Calu3 (cell line): Measurements from ENCODE around the gene IL13RA1. TPM values are rescaled to one million over a fixed set of nuclear protein-coding genes. Genes with fewer than 3 reads are reported as not detected.
"Not testable (repeated sequence)": the region's sequence is repeated elsewhere in the genome, so short reads cannot be mapped to it uniquely, and the experiment has no call there.

Source experiments
- BruUV-seq: library from RNA; stranded (reverse); fragments of 400-500 nt; replicated peaks from 2 replicates; lab custom pipeline; 2021; lab: Mats Ljungman, UMichigan
- CTCF ChIA-PET: fragments of 300-600 bp; sonication (Branson Sonifier 250); formaldehyde crosslinking; loops from one replicate; lab custom pipeline; 2022; ENCODE audit warnings: antibody characterized with exemption; lab: Charles Lee
- DNase-seq: peaks from one replicate; pipeline ENCODE4 v3.0.0; 2022
- H3K27ac Mint-ChIP-seq: one replicate; pipeline ENCODE4 v1.8.0; 2022; ENCODE audit warnings: mixed read lengths; ENCODE audit not compliant: unreplicated experiment
- H3K27me3 Mint-ChIP-seq: one replicate; pipeline ENCODE4 v1.8.0; 2022; ENCODE audit warnings: mixed read lengths; ENCODE audit not compliant: unreplicated experiment
- H3K36me3 Mint-ChIP-seq: one replicate; pipeline ENCODE4 v1.8.0; 2022; ENCODE audit warnings: mild to moderate bottlenecking, moderate library complexity, mixed read lengths; ENCODE audit not compliant: insufficient read depth, unreplicated experiment
- H3K4me1 Mint-ChIP-seq: one replicate; pipeline ENCODE4 v1.8.0; 2022; ENCODE audit warnings: mild to moderate bottlenecking, low read depth, mixed read lengths; ENCODE audit not compliant: unreplicated experiment
- H3K4me3 Mint-ChIP-seq: one replicate; pipeline ENCODE4 v1.8.0; 2022; ENCODE audit warnings: mild to moderate bottlenecking, low read depth, moderate library complexity, mixed read lengths; ENCODE audit not compliant: unreplicated experiment
- H3K9me3 Mint-ChIP-seq: one replicate; pipeline ENCODE4 v1.8.0; 2022; ENCODE audit warnings: low read depth, mixed read lengths; ENCODE audit not compliant: unreplicated experiment
- CTCF ChIP-seq: fragments of 200-600 bp; IDR thresholded peaks from one replicate; pipeline ENCODE4 v1.8.0; 2022; ENCODE audit warnings: antibody characterized with exemption; ENCODE audit not compliant: unreplicated experiment
- intact Hi-C: fragments of 100-400 bp; cut with micrococcal nuclease; formaldehyde crosslinking; loops from one replicate; pipeline ENCODE4 v1.10.0; 2022; ENCODE audit not compliant: unreplicated experiment
- total RNA-seq: library from RNA; stranded (reverse); gene quantifications from 2 replicates; pipeline ENCODE4 v1.2.3, GENCODE V29; 2022

Gene IL13RA1
- total RNA-seq, 1 experiment from 2014 or later, result 67.8 TPM

GRCh38 chrX:118802857-118803256 is 75.5 kb downstream of the IL13RA1 start:
- no peaks in the 10 kb centered on the region for H3K36me3 Mint-ChIP-seq

GRCh38 chrX:118807151-118808017 is 80.0 kb downstream of the IL13RA1 start:
- no TSS peak for BruUV-seq
- intact Hi-C loops, result loop anchor here (1.0 to 10.0 kb wide), 5 partner anchors 45 to 353 kb away; no protein-coding TSS in a partner anchor
- no peaks in the 10 kb centered on the region for H3K9me3 Mint-ChIP-seq

More at GRCh38 chrX:118802857-118803256, 75.5 kb downstream of the IL13RA1 start:
- CTCF ChIA-PET, result no interaction called here
- Mint-ChIP-seq H3K27me3 (no peaks in the 10 kb centered on the region), H3K27ac (no peak overlapping the region), H3K4me1 (no peaks in the 10 kb centered on the region), H3K9me3 (no peaks in the 10 kb centered on the region), H3K4me3 (no peak overlapping the region)
- BruUV-seq, result no TSS peak
- DNase-seq, result no peak
- TF ChIP-seq CTCF, result no peak
- intact Hi-C loops, result loop anchor here (10.0 kb wide), 1 partner anchor 348 kb away; no protein-coding TSS in a partner anchor

GRCh38 chrX:118817257-118817656 is 89.9 kb downstream of the IL13RA1 start:
- intact Hi-C loops, BruUV-seq, H3K27me3 Mint-ChIP-seq: not testable (repeated sequence)

More at GRCh38 chrX:118807151-118808017, 80.0 kb downstream of the IL13RA1 start:
- Mint-ChIP-seq H3K4me3 (no peak overlapping the region), H3K36me3 (no peaks in the 10 kb centered on the region), H3K27ac (no peak overlapping the region), H3K27me3 (no peaks in the 10 kb centered on the region), H3K4me1 (no peaks in the 10 kb centered on the region)
- DNase-seq, result peak; percentile 51
- peak; percentile 56 for TF ChIP-seq CTCF
- CTCF ChIA-PET, result interaction anchor here (0.6 to 1.3 kb wide), 3 partner anchors 162 to 180 kb away, joined by 4 to 11 read pairs (median 6); no protein-coding TSS in a partner anchor

GRCh38 chrX:118823263-118824172 is 96.1 kb downstream of the IL13RA1 start, which contains the start of gene ZCCHC12:
TSS of gene ZCCHC12 (plus strand) at chrX:118823824. CDS start at chrX:118825245, 1,421 bp downstream.
- BruUV-seq, result no TSS peak
- peaks cover 58% of the 10 kb centered on the region for H3K27me3 Mint-ChIP-seq
- H3K9me3 Mint-ChIP-seq, result no peaks in the 10 kb centered on the region
- H3K27ac Mint-ChIP-seq, result no peak within 1 kb of the TSS
- TF ChIP-seq CTCF, result no peak
- H3K4me1 Mint-ChIP-seq, result peaks cover 11% of the 10 kb centered on the region
- intact Hi-C loops, result no loop called here
- peak within 1 kb of the TSS; percentile 75 for H3K4me3 Mint-ChIP-seq
- CTCF ChIA-PET, result interaction anchor here (1.7 kb wide), 1 partner anchor 16 kb away, joined by 10 read pairs; no protein-coding TSS in a partner anchor
- peak; percentile 41 for DNase-seq
- no peaks in the 10 kb centered on the region for H3K36me3 Mint-ChIP-seq

More at GRCh38 chrX:118817257-118817656, 89.9 kb downstream of the IL13RA1 start:
- H3K4me3 Mint-ChIP-seq, CTCF ChIA-PET, H3K27ac Mint-ChIP-seq, H3K9me3 Mint-ChIP-seq, DNase-seq, H3K36me3 Mint-ChIP-seq, H3K4me1 Mint-ChIP-seq: not testable (repeated sequence)
